OCI-LY3 (cell line): Measurements from ENCODE around the gene CAST.

Source experiments
- H2AFZ ChIP-seq: fragments of 200-600, 300-600 bp; shearing (Covaris generic); 2 replicates; pipeline ENCODE4 v1.6.0; 2014; ENCODE audit warnings: antibody characterized with exemption, low read depth, low read length
- H3K27ac ChIP-seq: fragments of 200-600, 300-600 bp; sonication (generic); 2 replicates; pipeline ENCODE4 v1.5.1; 2014; ENCODE audit warnings: mild to moderate bottlenecking, low read length, moderate library complexity, mixed read lengths
- H3K27me3 ChIP-seq: fragments of 200-600, 300-600 bp; sonication (generic); 2 replicates; pipeline ENCODE4 v1.6.1; 2014; ENCODE audit warnings: low read depth, low read length, mixed read lengths
- H3K36me3 ChIP-seq: fragments of 200-600, 300-600 bp; sonication (generic); replicated peaks from 2 replicates; pipeline ENCODE3; 2014; ENCODE audit warnings: low read depth, low read length, mixed read lengths
- H3K4me1 ChIP-seq: fragments of 300-600, 200-600 bp; sonication (generic); 2 replicates; pipeline ENCODE4 v1.6.1; 2014; ENCODE audit warnings: low read length, mixed read lengths
- H3K4me2 ChIP-seq: fragments of 200-600, 300-600 bp; sonication (generic); 2 replicates; pipeline ENCODE4 v1.6.1; 2014; ENCODE audit warnings: low read length, mixed read lengths
- H3K4me3 ChIP-seq: fragments of 300-600, 200-600 bp; sonication (generic); 2 replicates; pipeline ENCODE4 v1.5.1; 2014; ENCODE audit warnings: antibody characterized with exemption, mild to moderate bottlenecking, low read length, moderate library complexity
- H3K79me2 ChIP-seq: fragments of 300-600, 200-600 bp; shearing (Covaris generic); 2 replicates; pipeline ENCODE4 v1.6.1; 2014; ENCODE audit warnings: mild to moderate bottlenecking, low read length, mixed read lengths
- H3K9ac ChIP-seq: fragments of 300-600, 200-600 bp; shearing (Covaris generic); 2 replicates; pipeline ENCODE4 v1.6.0; 2014; ENCODE audit warnings: mild to moderate bottlenecking, low read length, moderate library complexity
- H3K9me3 ChIP-seq: fragments of 200-600, 300-600 bp; shearing (Covaris generic); 2 replicates; pipeline ENCODE4 v1.6.1; 2014; ENCODE audit warnings: low read length, mixed read lengths; ENCODE audit not compliant: insufficient read depth
- H4K20me1 ChIP-seq: fragments of 200-600, 300-600 bp; sonication (generic); 2 replicates; pipeline ENCODE4 v1.6.1; 2016; ENCODE audit warnings: low read length, mixed read lengths; ENCODE audit not compliant: insufficient read depth
- EZH2phosphoT487 ChIP-seq: fragments of 200-600 bp; shearing (Covaris generic); IDR thresholded peaks from 2 replicates; pipeline ENCODE4 v1.6.1; 2018; ENCODE audit warnings: antibody characterized with exemption, mixed run types, low read depth
- TF ChIP-seq, protein P1 (sequence below): fragments of 200-600, 300-600 bp; sonication (generic); IDR thresholded peaks from 2 replicates; pipeline ENCODE4 v1.5.1; 2014; ENCODE audit warnings: antibody characterized with exemption, low read length, low read depth

CAST gene

DNA sequence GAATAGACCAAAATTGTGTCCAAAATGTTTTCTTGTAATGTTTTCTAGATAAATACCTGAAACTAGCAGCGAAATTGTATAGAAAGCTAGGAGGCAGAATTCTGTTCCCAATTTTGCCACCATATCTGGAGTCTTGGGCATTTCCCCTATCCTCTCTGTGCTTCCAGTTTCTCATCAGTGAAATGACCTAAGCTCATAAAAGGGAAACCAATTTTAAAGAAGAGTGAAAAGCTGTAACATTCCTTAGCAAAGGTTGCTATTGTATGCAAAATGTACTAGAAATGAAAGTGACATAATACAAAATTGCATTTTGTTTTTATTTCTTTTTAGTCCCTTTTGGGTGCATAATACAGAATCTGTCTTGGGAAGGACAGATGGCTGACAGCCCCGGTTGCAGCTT lies 36.8 kb upstream of the CAST start:
- H3K36me3 ChIP-seq, result no peaks in the 10 kb centered on the region
- H3K4me2 ChIP-seq, result no peak overlapping the region
- H3K4me1 ChIP-seq, result no peaks in the 10 kb centered on the region
- no peaks in the 10 kb centered on the region for H3K9me3 ChIP-seq
- no peak overlapping the region for H2AFZ ChIP-seq
- no peaks in the 10 kb centered on the region for H3K79me2 ChIP-seq
- no peaks in the 10 kb centered on the region for H4K20me1 ChIP-seq
- no peaks in the 10 kb centered on the region for H3K27me3 ChIP-seq
- no peak overlapping the region for H3K9ac ChIP-seq
- H3K27ac ChIP-seq, result no peak overlapping the region
- no peak overlapping the region for H3K4me3 ChIP-seq
- TF ChIP-seq, protein P1, sequence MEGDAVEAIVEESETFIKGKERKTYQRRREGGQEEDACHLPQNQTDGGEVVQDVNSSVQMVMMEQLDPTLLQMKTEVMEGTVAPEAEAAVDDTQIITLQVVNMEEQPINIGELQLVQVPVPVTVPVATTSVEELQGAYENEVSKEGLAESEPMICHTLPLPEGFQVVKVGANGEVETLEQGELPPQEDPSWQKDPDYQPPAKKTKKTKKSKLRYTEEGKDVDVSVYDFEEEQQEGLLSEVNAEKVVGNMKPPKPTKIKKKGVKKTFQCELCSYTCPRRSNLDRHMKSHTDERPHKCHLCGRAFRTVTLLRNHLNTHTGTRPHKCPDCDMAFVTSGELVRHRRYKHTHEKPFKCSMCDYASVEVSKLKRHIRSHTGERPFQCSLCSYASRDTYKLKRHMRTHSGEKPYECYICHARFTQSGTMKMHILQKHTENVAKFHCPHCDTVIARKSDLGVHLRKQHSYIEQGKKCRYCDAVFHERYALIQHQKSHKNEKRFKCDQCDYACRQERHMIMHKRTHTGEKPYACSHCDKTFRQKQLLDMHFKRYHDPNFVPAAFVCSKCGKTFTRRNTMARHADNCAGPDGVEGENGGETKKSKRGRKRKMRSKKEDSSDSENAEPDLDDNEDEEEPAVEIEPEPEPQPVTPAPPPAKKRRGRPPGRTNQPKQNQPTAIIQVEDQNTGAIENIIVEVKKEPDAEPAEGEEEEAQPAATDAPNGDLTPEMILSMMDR, result no peak
- no peak for TF ChIP-seq EZH2phosphoT487

- Histone ChIP-seq H3K36me3 (no peaks in the 10 kb centered on the region), H3K4me2 (no peak overlapping the region), H3K9ac (no peak overlapping the region), H3K4me3 (no peak overlapping the region), H2AFZ (no peak overlapping the region), H3K9me3 (no peaks in the 10 kb centered on the region), H3K27ac (no peak overlapping the region), H3K27me3 (no peaks in the 10 kb centered on the region), H4K20me1 (no peaks in the 10 kb centered on the region), H3K79me2 (no peaks in the 10 kb centered on the region), H3K4me1 (no peaks in the 10 kb centered on the region)
- TF ChIP-seq, protein P1, result no peak
- no peak for TF ChIP-seq EZH2phosphoT487
Observed at GRCh38 chr5:96626956-96627355, 35.2 kb upstream of the CAST start.

DNA sequence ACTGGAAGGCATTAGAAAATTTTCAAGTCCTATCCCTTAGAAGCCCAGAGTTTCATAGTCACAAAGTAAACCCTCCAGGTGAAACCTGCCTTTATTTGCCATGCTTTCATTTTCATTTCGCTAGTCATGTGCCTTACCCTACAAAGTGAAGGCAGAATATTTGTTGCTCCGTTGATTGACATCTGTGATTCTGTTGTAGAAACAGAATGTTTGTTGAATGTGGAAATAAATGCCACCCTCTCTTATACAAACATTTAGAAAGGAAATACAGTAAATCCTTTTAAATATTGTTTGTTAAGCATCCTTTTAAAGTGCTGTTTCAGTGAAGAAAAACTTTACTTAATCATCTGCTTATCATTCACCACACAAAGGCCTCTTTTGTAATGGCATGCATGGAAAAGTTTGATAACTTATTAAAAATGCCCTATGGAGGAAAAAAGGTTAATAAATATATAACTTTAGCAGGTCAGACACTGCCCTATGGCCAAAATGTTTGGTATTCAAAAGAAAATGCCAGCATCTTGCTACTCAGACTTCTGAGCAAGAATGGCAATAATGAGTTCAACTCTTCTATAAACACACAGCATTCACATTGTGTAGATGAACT lies 34.3 kb upstream of the CAST start:
- no peaks in the 10 kb centered on the region for H3K27me3 ChIP-seq
- TF ChIP-seq EZH2phosphoT487, result no peak
- TF ChIP-seq, protein P1, result no peak
- H4K20me1 ChIP-seq, result no peaks in the 10 kb centered on the region
- H2AFZ ChIP-seq, result 0 out of 2 replicates have a peak overlapping the region, but pooled peaks have one; percentile 6
- no peak overlapping the region for H3K4me2 ChIP-seq
- H3K4me1 ChIP-seq, result no peaks in the 10 kb centered on the region
- H3K27ac ChIP-seq, result no peak overlapping the region
- no peak overlapping the region for H3K4me3 ChIP-seq
- no peaks in the 10 kb centered on the region for H3K79me2 ChIP-seq
- no peak overlapping the region for H3K9ac ChIP-seq
- H3K9me3 ChIP-seq, result no peaks in the 10 kb centered on the region
- no peaks in the 10 kb centered on the region for H3K36me3 ChIP-seq

- Histone ChIP-seq H4K20me1 (no peaks in the 10 kb centered on the region), H3K9ac (no peak overlapping the region), H3K27me3 (no peaks in the 10 kb centered on the region), H2AFZ (no peak overlapping the region), H3K79me2 (no peaks in the 10 kb centered on the region), H3K27ac (no peak overlapping the region), H3K4me2 (no peak overlapping the region), H3K4me3 (no peak overlapping the region), H3K4me1 (no peaks in the 10 kb centered on the region), H3K9me3 (no peaks in the 10 kb centered on the region), H3K36me3 (no peaks in the 10 kb centered on the region)
- no peak for TF ChIP-seq EZH2phosphoT487
- TF ChIP-seq, protein P1, result no peak
Observed at GRCh38 chr5:96628406-96628805, 33.8 kb upstream of the CAST start.
